Right renal pelvis (tissue), 4 donors: ENCODE data around the gene ACTR3. TPM values are rescaled to one million over a fixed set of nuclear protein-coding genes. Genes with fewer than 3 reads are reported as not detected.
"Not testable (repeated sequence)": the region's sequence is repeated elsewhere in the genome, so short reads cannot be mapped to it uniquely, and the experiment has no call there.

Experiments used
- DNase-seq, 4 donors: peaks; one replicate each; pipeline ENCODE4 v3.0.0-alpha.2; 2013; ENCODE audit warnings: low read depth in 4 of 4, low spot score in 3 of 4, missing footprints in 1 of 4
- polyA plus RNA-seq, 4 donors: library from polyadenylated mRNA; unstranded; fragments of 120-200 nt; gene quantifications; one replicate each; pipeline ENCODE4 v1.2.1, GENCODE V29; 2013; ENCODE audit not compliant: insufficient read length in 4 of 4

ACTR3 gene
- polyA plus RNA-seq, 4 donors: 161 to 182 (median 175) TPM

GRCh38 chr2:113899166-113899565, 9.3 kb downstream of the ACTR3 start:
- no peak for DNase-seq

- no peak for DNase-seq
These were observed 12.1 kb downstream of the ACTR3 start for GRCh38 chr2:113901943-113902342.

GRCh38 chr2:113905886-113906285, 16.0 kb downstream of the ACTR3 start:
- DNase-seq: no peak

- DNase-seq: no peak
These were observed 16.8 kb downstream of the ACTR3 start for GRCh38 chr2:113906647-113907046.

GRCh38 chr2:113907297-113907696, 17.4 kb downstream of the ACTR3 start:
- DNase-seq: no peak

DNA sequence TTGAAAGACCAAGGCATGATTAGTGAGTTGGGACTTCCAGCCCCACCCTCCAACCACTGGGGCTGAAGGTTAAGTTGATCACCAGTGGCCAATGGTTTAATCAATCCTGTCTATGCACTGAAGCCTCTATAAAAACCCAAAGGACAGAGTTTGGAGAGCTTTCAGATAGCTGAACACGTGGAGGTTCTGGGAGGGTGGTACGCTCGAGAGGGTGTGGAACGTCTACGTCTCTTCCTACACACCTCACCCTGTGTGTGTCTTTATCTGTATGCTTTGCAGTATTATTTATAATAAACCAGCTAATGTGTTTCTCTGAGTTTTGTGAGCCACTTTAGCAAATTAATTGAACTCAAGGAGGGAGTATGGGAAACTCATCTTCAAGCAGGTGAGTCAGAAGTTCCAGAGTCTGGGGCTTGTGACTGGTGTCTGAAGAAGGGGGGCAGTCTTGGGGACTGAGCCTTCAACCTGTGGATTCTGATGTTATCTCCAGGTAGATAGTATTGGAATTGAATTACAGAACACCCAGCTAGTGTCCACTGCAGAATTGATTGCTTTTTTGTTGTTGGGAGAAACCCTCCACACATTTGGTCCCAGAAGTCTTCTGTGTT, 20.3 kb downstream of the ACTR3 start:
- DNase-seq: no peak

- DNase-seq: no peak
These were observed 21.2 kb downstream of the ACTR3 start for GRCh38 chr2:113910967-113911678.

DNA sequence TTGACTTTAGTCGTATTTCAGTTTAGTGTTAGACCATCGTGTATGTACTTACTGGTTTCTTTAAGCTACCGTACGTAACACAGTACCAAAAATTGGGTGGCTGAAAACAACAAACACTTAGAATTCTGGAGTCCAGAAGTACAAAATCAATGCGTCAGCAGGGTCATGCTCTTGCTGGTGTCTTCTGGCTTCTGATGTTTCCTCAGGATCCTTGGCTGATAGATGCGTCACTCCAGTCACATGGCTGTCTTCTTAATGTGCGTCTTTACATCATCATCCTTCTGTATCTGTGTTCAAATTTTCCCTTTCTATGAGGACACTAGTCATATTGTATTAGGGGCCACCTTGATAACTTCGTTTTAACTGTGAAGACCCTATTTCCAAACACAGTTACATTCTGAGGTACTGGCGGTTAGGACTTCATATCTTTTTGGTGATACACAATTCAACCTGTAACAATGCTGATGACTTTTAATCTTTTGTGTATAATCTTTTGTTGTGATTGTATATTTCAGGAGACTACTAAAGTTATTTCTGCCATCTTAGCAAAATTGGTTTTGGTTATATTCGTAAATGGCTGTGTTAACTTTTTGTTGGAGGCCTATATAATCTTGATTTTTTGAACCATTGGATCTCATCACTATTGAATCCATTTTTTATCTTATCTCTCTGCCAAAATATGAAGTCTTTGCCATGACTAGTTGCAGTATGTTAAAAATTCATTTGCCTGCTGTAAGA, 25.4 kb downstream of the ACTR3 start:
- no peak for DNase-seq

- no peak for DNase-seq
These were observed 28.3 kb downstream of the ACTR3 start for GRCh38 chr2:113918229-113918628.

- DNase-seq: no peak
These were observed 31.1 kb downstream of the ACTR3 start for GRCh38 chr2:113920996-113921395.

DNA sequence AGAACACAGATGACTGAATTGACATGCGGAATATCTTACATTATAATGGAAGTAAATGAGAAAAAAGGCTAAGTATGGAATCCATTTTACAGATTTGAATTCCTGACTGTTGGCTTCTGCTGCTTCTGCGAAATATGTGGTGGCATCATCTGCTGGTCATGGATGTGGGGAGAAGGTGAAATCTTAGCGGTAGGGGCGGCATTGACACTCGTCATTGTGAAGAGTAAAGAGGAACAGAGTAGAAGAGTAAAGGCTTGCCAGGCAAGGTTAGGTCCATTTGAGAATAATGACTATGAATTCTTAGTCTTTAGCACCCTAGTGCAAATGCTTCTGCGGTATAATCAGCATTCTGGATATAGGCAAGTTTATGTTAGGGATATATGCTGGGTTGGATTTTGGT, 32.4 kb downstream of the ACTR3 start:
- DNase-seq: no peak

DNA sequence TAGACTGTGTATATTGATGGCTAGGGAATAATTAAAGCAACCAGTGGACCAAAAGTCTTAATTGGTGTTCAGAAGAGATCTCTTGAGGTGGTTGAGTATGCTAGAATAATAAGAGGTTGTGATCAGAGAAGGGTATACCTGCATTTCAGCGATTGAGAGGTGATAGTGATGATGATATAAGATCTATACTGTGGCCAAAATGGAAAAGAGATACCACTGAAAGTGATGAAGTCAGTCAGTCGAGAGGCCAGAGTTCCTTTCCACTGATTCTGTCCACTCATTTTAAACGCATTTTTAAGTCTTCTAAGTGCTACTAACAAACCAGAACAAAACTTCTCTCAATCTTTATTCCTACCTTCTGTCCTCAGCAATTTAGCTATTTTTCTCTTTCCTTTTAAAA, 32.9 kb downstream of the ACTR3 start:
- DNase-seq: no peak

DNA sequence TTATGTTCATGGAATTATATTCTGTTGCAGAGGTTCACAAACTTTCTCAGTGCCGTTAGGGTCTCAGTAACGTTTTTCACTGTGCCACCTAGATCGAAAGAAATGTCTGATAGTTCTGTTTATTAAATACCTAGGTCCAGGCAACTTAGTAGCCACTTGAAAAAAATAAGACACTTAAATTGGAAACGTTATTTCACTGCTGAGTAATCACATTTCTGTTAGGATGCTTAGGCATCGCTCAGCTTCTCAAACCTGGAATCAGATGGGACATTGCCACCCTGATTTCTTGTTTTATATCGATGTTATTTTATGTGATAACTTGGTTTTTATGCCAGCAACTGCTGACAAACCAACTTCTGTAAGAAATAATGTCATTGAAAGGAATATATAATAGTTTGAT, 36.0 kb downstream of the ACTR3 start:
- DNase-seq: no peak

- no peak for DNase-seq
These were observed 36.4 kb downstream of the ACTR3 start for GRCh38 chr2:113926314-113926713.

GRCh38 chr2:113930448-113930847, 40.6 kb downstream of the ACTR3 start:
- no peak for DNase-seq

DNA sequence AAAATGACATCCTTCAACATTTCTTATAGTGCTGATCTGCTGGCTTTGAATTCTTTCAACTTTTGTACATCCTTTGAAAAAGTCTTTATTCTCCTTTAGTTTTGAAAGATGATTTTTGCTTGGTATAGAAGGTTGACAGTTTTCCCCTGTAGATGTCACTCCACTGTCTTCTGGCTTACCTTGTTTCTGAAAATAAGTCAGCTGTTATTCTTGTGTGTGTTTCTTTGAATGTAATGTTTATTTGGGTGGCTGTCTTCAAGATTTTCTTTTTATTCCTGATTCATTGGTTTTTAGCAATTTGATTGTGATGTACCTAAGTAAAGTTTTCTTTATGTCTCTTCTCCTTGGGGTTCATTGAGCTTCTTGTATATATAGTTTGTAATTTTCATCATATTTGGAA, 47.6 kb downstream of the ACTR3 start:
- no peak for DNase-seq

GRCh38 chr2:113940891-113941290, 51.0 kb downstream of the ACTR3 start:
- DNase-seq: no peak

GRCh38 chr2:113945784-113946183, 55.9 kb downstream of the ACTR3 start:
- not testable (repeated sequence) for DNase-seq

- DNase-seq: not testable (repeated sequence)
These were observed 61.0 kb downstream of the ACTR3 start for GRCh38 chr2:113950906-113951305.

DNA sequence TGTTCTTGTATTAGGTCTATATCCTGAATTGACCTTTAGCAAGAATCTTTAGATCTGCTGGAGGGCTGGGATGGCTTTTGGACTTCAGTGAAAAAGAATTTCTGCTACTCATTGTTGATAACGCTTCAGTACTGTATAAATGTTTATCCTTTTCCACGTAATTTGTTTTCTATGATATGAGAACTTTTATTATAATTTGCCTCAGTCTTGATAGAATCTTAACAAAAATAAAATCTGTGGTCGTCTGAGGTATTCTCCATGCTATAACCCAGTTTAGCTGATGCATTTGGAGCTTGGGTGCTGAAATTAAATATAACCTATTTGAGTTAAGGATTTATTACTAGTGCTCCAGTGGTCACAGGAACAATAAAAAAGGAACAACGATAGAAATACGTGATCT, 71.1 kb downstream of the ACTR3 start:
- DNase-seq: no peak

DNA sequence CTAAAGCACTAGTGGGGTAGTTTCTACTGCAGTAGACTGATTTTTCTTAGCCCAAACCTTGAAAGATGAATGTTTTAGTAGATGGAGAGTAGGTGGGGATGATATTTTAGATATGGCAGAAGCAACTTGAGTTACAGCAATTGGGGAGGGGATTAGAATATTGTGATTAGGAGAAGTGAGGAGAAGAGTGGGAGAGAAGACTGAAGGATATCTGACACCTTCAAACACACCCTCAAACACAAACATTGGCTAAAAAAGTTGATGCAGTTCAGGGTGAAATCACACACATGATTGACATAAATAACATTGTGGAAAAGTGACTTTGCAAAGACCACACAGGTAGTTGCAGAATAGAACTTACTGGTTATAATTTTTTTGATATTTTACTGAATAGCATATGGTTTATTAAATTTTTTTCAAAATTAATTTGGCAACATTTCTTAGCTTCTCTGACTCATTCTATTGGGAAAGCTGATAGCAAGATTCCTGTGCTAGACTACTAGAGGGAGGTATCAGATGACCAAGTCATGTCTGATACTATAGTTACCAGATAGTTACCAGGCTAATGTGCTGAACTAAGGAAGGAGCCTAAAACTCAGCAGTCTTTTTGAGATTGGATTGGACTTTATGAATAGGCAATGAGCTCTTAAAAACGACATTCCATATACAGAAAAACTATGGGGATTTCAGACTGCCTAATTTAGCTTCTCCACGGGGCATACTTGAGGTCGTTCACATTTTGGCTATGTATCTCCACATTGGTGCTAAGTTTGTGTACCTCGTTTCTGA, 73.0 kb downstream of the ACTR3 start:
- DNase-seq: no peak
